NCI-H1048 (cell line): Measurements from ENCODE around the gene FREM1.

Experiments
- DNase-seq: peaks from one replicate; lab custom pipeline; 2025; lab: John Stamatoyannopoulos, UW

FREM1 gene

DNA sequence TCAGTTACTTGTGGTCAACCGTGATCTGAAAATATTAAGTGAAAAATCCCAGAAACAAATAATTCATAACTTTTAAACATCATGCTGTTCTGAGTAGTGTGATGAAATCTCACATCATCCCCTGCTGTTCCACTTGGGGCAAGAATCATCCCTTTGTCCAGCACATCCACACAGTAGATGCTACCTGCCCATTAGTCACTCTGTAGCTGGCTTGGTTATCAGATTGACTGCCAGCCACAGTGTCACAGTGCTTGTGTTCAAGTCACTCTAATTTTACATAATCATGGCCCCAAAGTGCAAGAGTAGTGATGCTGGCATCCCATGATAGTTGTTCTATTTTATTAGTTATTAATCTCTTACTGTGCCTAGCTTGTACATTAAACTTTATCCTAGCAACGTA lies 148.6 kb downstream of the FREM1 start:
- no peak for DNase-seq

DNA sequence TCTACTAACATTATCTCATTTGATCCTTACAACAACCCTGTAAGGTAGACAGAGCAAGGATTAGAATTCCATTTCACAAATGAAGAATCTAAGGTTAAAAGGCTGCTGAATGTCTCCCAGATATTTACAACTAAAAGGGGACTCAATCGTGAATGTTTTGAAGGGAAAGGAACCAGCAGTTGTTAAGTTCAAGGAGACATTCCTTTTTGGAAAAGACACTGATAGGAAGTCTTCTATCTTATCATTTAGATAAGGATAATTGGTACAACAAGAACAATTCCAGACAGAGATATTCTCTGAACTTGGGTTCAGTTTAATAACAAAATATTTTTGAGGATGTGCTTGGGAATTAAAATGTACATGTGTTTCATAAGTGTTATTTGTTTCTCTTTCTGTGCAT lies 150.2 kb downstream of the FREM1 start:
- no peak for DNase-seq

DNA sequence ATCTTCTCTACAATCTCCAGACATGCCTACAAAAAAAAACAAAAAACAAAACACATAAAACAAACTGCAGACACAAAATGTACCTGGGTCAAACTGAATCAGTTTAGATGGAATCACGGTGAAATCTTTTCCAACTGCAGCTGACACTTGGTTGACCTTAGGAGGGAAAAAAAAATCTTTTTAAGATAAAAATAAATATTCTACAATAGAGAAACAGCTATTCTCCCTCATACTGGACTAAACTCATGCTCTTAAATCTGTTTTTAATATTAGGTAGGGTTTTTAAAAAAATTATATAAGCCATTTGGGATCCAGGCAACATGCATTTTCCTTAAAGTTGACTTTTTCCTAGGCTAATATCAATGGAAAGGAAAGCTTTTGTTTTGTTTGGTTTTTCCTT lies 153.9 kb downstream of the FREM1 start:
- no peak for DNase-seq

DNA sequence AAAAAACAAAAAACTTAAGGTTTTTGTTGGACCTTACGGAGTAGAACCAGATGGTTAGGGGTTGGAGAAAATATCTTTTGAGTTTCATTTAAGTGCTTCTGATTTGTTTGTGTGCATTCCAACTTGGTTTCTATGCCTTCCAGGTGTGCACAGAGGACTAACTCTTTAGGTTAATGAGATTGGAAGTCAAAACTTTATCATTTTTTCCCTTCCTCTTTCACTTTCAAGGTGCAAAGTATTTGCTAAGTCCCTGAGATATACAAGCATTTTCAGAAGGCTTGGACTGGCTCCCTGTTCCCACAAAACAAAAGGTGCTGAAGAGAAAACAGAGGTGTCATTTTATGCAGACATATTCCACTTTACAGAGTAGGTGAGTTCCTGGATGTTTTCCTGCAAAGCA lies 157.4 kb downstream of the FREM1 start:
- DNase-seq: no peak

DNA sequence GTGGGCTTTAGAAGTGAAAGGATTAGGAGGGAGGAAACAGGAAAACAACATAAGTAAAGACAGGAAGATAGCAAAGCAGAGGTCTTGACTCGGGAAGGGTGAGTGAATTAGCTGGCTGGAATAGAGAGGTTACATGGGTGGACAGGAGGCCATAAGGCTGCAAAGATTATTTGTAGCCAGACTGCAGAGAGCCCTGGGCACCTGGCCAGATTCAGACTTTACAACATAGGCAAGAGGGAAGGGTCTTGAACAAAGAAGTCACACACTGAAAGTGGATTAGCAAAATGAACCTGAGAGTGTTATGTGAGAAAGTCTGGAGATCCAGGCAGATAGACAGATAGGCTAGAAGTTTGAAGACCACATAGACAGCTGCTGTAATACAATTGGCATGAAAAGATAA lies 158.0 kb downstream of the FREM1 start:
- DNase-seq: no peak

DNA sequence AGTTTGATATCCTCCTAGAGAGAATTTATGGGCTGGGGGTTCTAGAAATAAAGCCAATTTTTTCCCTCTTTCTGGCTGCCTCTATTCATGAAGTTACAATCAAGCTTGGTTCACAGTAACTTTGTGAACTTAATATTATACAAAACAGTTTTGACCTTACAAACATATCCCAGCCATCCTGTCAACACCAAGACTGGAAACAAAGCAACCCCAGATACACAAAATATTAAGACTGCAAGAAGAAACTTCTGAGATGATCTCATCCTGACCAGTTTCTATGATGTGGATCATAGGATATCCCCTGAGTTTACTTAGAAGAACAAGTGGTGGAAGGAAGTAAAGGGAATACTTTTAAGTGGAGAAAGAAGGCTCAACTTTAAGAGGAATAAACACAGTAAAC lies 159.4 kb downstream of the FREM1 start:
- no peak for DNase-seq

DNA sequence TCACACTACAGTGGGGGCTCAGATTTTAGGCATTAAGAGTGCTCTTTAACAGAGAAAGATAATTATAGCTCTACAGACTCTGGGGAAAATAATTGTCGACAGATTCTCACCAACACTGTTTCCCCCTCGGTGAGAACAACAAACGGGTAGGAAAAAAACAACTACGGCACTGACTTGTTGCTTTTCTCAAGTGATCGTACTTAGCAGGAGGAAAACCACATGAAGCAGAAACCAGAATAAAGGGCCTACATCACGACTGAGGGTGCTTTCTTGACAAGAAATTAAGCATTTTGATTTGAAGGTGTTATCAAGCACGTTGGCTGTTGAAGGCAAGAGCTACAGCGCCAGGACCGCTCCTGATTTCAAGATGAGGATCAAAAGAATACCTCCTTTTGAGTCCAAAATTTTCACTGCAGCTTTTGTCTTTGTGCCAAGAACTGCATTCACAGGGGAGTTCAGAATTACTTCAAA lies 160.5 kb downstream of the FREM1 start:
- DNase-seq: no peak

DNA sequence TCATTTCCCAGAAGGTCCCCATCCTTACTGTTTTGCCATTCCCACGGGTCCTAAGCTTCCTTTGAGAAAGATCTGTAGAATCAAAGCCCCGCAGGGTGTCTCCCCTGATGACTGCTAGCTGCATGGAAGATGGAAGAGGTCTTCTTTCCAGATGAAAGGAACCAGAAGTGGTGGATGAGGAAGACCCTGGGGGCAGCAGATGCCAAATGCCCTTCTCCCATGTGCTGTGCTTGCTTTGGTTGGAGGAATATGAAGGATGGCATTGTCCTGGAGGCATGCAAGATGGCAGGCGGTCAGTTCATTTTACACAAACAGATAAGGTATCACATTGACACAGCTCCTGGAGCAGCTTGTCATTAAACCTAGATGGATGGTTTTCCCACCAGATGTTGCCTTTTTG lies 161.9 kb downstream of the FREM1 start:
- DNase-seq: no peak

DNA sequence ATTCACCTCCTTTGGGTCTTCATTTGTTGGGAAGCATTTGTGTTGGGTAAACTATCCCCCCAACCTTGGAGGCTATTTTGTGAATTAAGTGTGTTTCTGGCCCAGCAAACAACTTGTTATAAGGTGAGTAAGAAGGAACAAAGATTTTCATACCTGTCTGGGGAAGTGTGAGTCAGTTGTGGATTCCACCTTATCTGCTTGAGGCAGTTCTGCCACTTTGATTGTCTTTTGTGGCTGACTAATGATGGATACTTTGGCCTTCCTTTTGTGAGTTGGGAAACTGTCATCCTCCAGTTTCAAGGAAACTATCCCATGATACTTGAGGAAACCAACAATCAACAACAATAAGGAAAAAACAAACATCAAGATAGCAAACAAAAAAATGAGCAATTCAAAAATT lies 163.1 kb downstream of the FREM1 start:
- DNase-seq: no peak

DNA sequence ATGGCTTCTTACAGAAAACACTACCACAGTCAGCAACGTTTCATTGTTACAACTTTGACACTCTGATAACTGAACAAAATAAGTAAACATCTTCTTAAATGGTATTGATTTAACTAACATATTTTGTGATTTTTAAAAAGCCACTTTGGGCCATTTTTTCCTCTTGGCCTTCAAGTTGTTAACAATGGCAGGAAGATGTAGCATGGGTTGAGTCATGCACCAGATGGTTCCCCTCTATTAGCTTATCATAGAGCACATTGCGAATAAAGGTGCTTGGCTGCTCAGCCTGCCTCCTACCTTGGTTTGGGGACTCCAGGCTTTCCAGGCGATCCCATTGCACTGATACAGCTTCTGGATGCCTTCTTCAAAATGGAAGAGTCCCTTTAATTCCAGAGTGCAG lies 163.6 kb downstream of the FREM1 start:
- no peak for DNase-seq

DNA sequence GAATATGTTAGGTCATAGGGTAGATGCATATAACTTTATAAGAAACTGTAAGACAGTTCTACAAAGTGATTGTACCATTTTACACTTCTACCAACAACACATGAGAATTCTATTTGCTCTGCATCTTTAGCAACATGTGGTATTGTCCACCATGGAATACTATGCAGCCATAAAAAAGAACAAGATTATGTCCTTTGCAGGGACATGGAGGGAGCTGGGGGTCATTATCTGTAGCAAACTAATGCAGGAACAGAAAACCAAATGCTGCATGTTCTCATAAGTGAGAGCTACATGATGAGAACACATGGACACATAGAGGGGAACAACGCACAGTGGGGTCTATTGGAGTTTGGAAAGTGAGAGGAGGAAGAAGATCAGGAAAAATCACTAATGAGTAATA lies 165.5 kb downstream of the FREM1 start:
- DNase-seq: no peak

DNA sequence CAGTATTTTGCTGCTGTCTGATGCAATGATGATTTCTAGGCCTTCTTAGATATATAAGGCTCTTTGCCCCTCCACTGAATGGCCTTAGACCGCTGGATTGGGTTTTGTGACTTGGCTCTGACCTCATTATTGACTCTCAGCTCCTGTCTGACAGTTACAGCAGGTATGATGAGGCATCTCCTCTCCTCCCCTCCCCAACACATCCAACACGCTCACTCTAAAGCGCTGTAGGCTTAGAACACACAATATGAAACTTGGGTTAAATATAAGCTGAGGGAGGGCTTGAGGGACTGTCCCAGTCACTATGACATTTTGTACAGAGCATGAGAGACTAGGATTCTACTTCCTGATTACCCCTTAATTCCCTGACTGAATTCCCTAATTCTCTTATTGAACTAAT lies 168.9 kb downstream of the FREM1 start:
- DNase-seq: no peak

DNA sequence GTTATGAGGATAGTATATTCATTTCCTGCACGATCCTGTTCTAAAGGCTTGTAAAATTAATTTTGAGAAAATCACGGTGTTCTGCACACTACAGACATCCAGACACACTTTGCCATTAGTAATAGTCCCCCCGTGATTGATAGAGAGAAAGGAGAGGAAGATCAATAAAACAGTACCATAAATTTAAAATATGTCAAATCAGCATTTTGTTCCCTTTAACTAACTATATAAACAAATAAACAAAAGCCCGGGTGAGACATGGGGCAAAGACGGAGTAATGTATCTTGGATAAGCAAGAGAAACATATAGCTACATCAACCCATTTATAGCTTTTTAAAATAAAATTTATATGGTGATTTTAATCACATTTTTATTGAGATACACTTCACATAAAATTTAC lies 177.1 kb downstream of the FREM1 start:
- no peak for DNase-seq

DNA sequence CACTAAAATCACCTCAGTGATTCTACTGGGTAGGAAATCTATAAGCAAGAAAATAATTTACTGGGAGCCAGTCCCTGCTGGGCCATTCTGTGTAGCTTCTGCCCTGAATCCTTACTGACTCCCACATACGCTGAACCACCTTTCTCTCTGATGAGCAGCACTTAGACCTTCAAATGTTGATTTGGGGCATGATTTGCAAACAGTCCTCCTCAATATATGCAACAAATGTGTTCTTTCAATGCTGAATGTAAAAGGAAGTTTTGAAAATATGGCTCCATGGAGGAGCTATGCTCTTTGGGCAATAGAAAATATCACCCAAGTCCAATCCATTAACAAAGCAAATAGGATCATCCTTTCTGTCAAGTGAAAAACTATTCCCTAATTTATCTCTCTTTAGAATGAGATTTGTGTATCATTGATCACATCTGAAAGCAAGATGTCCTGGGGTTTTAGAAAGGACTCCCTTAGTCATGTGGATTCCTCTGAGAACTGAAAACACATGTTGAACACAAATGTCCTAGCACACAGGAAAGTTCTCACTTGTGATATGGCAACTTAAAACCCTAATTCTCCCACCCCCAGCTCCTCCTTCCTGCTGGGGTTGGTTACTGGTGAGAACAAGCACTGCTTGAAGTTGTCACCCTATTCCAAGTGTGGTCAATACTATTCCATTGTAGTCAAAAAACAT lies 178.8 kb downstream of the FREM1 start:
- no peak for DNase-seq

DNA sequence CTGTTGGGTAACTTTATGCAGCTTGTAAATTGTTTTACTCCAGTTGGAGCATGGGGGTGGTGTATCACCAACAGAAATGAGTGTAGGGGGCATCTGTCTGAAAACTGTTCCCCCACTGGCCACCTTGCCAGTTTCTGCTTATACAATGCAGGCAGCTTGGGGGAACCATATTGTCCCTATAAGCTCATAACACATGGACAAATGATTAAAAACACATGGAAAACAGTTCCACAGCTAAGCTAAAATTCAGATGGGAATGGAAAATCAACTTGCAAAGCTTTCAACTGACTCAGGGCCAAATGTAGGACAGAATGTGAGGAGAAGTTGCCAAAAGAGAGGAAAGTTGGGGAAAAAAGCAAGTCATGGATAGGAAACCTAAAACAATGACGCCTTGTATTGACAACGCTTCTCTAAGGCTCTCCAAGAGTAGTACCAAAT lies 179.7 kb downstream of the FREM1 start:
- DNase-seq: no peak

DNA sequence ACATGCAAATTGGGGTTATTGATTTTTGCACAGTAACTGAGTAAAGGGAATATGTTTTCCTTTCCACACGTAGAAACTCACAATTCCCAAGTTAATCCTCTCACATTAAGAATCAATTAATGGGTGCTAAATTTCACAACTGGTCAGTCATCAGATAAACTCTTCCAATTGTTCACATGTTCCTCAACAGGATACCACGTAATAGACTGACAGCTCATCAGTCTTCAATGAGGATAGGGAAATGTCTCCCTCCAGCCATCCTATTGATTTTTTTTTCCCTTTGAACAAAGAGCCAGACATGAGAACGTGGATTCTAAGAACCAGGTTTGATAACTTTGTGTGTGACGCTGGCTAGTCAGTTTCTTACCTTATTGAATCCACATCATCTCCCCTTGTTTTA lies 186.9 kb downstream of the FREM1 start:
- DNase-seq: no peak

DNA sequence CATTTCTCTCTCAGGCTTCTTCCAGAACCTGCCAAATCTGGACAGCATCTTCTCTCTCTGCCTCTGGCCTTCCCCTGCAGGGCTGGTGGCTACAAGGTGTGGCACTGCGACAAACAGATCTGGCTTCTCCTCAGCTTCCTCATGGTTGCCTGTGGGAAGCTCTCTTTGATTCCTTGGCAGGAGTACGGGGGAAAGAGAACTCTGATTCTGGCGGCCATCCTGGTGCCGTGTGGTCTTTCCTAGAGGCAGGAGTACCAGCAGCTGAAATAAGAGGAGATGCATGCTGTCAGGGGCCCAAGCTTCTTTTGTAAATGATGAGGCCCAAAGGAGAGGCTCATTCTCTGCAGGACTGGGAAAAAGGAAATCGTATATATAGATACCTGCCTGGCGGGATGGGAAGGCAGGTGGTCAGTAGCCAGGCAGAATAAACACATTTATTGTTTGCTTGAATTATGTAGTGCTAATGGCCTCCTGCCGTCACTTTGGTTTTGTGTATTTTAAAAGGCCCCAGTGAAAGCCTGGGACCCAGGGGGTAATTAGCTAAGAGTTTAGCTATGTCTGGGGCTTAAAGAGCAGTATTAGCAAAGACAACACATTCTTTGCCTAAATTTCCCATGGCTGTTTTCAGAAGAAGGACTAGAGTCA lies 187.7 kb downstream of the FREM1 start, which contains the start of gene CER1:
TSS of gene CER1 (minus strand) at position 343 of the 645 bp plus-strand sequence. CDS start at position 282, 61 bp downstream.
- no peak for DNase-seq

DNA sequence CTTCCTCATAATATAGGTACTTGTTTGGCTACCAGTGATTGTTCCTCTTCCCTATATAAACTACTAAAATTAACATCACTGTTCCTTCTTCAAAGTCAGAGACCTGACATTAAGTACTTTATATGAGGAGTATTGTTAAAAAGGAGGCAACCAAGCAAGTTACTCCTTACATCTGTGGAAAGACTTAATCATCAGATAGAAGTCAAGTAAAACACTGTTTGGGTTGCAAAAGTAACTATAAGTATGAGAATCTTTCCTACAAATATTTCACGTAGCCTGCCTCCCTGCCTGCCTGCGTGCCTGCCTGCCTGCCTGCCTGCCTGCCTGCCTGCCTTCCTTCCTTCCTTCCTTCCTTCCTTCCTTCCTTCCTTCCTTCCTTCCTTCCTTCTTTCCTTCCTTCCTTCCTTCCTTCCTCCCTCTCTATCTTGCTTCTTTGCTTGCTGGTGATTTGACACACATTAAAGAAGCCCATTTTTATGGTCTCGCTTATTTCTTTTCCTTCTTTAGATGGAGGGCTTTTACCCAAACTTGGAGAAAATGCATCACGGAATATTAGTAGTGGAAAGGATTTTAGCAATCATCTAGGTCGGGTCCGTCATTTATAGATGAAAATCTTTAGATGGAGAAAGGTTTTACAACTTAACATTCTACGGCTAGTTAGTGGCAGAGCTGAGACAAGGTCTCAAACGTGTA lies 190.9 kb downstream of the FREM1 start:
- DNase-seq: no peak

DNA sequence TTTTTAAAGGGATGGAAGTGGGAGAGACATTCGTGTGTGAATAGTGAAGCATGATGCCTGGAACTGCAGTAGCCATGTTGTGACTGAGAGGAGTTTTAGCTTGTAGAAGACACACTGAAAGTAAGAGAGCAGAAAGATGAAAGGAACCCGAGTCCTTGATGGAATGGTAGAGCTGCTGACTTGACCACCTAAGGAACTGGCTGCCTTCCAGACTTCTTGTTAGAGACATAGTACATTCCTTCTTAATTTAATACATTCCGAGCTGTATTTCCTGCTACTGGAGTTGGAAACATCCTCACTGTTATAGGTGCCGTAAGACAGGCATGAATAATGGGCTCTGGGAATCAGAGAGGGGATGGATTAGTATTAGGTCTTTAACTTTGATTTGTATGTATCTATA lies 195.1 kb downstream of the FREM1 start:
- DNase-seq: no peak

DNA sequence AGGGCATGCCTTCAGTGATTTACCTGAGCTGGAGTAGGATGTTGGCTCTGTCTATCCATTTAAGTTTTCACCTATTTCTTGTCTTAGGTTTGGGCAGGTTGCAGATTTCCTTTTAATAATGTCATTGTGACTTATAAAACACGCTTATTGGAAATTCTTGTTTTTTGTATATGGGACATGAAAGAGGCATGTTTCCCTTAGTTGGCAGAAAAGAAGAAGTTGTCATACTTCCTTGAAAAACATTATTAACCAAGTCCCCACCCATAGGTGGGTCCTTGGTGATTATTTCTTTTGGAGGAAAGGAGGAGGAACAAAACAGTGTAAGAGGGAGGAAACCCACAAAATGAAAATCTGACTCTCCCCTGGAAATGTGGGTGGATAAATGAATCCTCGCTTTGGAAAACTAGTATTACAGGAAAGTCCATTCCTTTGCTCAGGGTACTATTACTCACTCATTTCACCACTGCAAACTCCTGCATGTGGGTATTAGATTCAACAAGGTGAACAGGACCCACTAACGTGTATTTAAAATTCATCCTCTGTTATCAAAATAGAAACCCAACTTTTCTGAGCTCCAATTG lies 197.0 kb downstream of the FREM1 start:
- no peak for DNase-seq

DNA sequence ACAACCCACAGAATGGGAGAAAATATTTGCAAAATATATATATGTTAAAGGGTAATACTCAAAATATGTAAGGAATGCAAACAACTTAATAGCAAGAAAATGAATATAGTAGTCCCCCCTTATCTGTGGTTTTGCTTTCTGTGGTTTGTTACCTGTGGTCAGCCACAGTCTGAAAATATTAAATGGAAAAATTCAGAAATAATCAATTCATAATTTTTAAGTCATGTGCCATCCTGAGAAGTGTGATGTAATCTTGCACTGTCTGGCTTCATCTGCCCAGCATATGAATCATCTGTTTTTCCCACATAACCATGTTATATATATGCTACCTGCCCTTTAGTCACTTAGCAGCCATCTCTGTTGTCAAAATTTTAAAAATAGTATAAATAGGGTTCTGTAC lies 199.4 kb downstream of the FREM1 start:
- DNase-seq: no peak

DNA sequence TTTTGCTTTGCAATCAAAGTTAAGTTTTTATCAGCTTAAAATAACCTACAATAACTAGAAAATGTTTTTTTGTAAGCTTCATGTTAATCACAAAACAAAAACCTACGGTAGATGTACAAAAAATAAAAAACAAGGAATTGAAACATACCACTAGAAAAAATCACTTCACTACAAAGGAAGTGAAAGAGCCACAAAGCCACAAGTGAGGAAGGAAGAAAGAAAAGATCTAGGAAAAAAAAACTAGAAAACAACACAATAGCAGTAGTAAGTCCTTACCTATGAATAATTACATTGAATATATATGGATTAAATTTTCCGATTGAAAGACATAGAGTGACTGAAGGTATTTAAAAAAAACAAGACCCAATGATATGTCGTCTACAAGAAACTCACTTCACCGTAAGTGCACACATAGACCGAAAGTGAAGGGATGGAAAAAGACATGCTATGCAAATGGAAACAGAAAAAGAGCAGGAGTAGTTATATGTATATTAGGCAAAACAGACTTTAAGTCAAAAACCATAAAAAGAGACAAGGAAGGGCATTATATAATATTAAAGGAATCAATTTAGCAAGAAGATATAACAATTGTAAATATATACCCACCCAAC lies 203.6 kb downstream of the FREM1 start:
- DNase-seq: no peak
